ENCODE results near the gene ZNF326. TPM values are rescaled to one million over a fixed set of nuclear protein-coding genes. Genes with fewer than 3 reads are reported as not detected.

ZNF326 gene
- total RNA-seq, 1 experiment from 2014 or later = 60.1 TPM

DNA sequence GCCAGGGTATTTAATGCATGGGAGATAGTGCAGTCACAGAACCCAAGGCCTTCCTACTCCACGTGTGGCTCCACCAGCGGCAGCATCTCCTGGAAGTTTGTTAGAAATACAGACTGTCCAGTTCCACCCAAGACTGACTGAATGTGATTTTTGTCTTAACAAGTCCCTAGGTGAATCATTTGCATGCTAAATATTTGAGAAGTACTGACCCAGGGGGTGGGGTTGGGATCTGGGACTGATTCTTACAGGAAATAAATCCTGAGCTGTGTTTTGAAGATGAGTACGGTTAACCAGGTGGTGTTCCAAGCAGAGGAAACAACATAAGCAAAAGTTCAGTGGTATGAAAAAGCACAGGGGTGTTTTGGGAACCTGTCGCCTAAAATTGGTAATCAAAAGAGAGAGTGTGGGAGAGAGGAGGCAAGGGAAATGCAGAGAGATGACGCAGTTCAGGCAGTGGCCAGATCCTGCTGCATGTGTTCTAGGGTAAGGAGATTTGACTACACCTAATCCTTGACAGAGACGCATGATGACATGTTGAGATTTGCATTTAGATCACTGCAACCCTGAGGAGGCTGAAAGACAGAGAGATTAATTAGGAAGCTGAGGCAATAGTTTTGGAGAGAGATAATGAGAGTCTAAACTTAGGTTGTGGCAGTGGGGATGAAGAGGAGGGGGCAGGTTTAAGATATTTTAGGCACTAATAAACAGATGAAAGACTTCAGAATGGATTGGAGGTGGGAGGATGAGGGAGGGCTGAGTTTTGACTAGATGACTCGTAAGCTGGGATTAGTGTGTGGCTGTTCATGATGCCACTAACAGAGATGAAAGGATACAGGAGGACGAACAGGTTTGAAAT, 3.7 kb upstream of the ZNF326 start:
- H3K27me3 ChIP-seq (replicated peaks; ENCODE audit: insufficient read depth, low read depth, low read length, poor library complexity) = no peaks in the 10 kb centered on the region
- CTCF ChIA-PET = no interaction called here
- H3K9me3 ChIP-seq (ENCODE audit: low read depth, low read length, poor library complexity, severe bottlenecking) = no peaks in the 10 kb centered on the region
- no peak overlapping the region for H3K4me3 ChIP-seq (ENCODE audit: low read depth, low read length, poor library complexity, severe bottlenecking)
- DNase-seq (ENCODE audit: low spot score) = peak; percentile 21
- H3K4me1 ChIP-seq (ENCODE audit: insufficient read depth, low read length, poor library complexity, severe bottlenecking) = peaks cover 33% of the 10 kb centered on the region
- BruUV-seq (replicated peaks) = no TSS peak
- TF ChIP-seq, protein P1, sequence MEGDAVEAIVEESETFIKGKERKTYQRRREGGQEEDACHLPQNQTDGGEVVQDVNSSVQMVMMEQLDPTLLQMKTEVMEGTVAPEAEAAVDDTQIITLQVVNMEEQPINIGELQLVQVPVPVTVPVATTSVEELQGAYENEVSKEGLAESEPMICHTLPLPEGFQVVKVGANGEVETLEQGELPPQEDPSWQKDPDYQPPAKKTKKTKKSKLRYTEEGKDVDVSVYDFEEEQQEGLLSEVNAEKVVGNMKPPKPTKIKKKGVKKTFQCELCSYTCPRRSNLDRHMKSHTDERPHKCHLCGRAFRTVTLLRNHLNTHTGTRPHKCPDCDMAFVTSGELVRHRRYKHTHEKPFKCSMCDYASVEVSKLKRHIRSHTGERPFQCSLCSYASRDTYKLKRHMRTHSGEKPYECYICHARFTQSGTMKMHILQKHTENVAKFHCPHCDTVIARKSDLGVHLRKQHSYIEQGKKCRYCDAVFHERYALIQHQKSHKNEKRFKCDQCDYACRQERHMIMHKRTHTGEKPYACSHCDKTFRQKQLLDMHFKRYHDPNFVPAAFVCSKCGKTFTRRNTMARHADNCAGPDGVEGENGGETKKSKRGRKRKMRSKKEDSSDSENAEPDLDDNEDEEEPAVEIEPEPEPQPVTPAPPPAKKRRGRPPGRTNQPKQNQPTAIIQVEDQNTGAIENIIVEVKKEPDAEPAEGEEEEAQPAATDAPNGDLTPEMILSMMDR (conservative IDR thresholded peaks at IDR 0.05; ENCODE audit: low read depth, low read length) = no peak
- TF ChIP-seq EZH2 (IDR thresholded peaks at IDR 0.05; ENCODE audit: borderline replicate concordance, low read depth, low read length, poor library complexity, severe bottlenecking) = no peak
- intact Hi-C loops (cut with micrococcal nuclease; ENCODE audit: unreplicated experiment) = loop anchor here (10.0 kb wide), 1 partner anchor 466 kb away; the partner anchor contains the start of gene LRRC8B
- POLR2A ChIA-PET (ENCODE audit: low non-redundant PET) = no interaction called here
- H3K27ac ChIP-seq (ENCODE audit: low read depth, low read length, poor library complexity, severe bottlenecking) = no peak overlapping the region
- H3K36me3 ChIP-seq (ENCODE audit: insufficient read depth, low read length, poor library complexity, severe bottlenecking) = no peaks in the 10 kb centered on the region

DNA sequence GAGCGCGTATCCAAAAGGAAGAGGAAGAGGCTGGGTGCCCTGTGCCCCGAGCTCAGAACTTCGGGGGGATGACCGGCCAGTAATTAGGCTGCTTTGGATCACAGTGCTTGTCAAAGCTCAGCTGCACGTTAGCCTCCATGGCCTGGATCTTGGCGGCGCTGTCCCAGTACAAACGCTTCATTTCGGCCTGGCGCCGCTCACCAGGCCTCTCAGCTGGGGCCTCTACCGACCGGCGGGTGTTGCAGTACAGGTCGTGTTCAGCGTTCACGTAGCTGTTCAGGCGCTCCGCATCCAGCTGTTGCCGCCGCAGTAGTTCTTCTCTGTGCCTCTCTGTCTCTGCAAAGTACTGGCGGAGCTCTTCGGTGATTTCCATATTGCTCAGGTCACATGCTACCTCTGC, 1.4 kb upstream of the ZNF326 start:
- intact Hi-C loops (cut with micrococcal nuclease; ENCODE audit: unreplicated experiment) = loop anchor here (10.0 kb wide), 1 partner anchor 469 kb away; the partner anchor contains the start of gene LRRC8B
- ChIA-PET CTCF (no interaction called here), POLR2A (ENCODE audit: low non-redundant PET) (no interaction called here)
- no peaks in the 10 kb centered on the region for H3K9me3 ChIP-seq (ENCODE audit: low read depth, low read length, poor library complexity, severe bottlenecking)
- peaks cover 42% of the 10 kb centered on the region for H3K4me1 ChIP-seq (ENCODE audit: insufficient read depth, low read length, poor library complexity, severe bottlenecking)
- H3K36me3 ChIP-seq (ENCODE audit: insufficient read depth, low read length, poor library complexity, severe bottlenecking) = peaks cover 3% of the 10 kb centered on the region
- no peak overlapping the region for H3K27ac ChIP-seq (ENCODE audit: low read depth, low read length, poor library complexity, severe bottlenecking)
- BruUV-seq (replicated peaks) = no TSS peak
- no peaks in the 10 kb centered on the region for H3K27me3 ChIP-seq (replicated peaks; ENCODE audit: insufficient read depth, low read depth, low read length, poor library complexity)
- no peak for DNase-seq (ENCODE audit: low spot score)
- H3K4me3 ChIP-seq (ENCODE audit: low read depth, low read length, poor library complexity, severe bottlenecking) = no peak overlapping the region
- TF ChIP-seq, protein P1 (conservative IDR thresholded peaks at IDR 0.05; ENCODE audit: low read depth, low read length) = no peak
- no peak for TF ChIP-seq EZH2 (IDR thresholded peaks at IDR 0.05; ENCODE audit: borderline replicate concordance, low read depth, low read length, poor library complexity, severe bottlenecking)

DNA sequence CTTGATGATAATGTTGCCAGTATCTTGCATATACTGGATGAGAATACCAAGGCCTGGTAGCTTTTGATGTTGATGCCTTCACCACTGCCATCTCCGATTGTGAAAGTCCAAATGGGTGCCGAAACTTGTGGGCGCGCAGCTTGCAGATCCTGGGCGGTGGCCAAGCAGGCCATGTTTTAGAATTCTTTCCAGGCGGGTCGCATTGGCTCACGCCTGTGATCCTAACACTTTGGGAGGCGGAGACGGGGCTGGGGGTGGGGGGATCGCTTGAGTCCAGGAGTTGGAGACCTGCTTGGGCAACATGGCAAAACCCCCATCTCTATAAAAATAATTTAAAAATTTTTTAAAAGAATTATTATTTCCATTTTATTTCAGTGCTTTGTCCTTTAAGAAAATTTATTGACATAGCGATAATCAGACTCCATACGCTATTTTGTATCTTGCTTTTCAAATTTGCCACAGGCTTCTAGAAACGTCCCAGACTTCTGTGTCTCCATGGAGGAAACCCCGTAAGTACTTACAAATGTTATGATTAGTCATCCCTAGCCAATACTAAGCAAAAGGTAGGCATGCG, 592 bp upstream of the ZNF326 start:
- Histone ChIP-seq H3K27me3 (replicated peaks; ENCODE audit: insufficient read depth, low read depth, low read length, poor library complexity) (no peaks in the 10 kb centered on the region), H3K4me1 (ENCODE audit: insufficient read depth, low read length, poor library complexity, severe bottlenecking) (peaks cover 49% of the 10 kb centered on the region), H3K27ac (ENCODE audit: low read depth, low read length, poor library complexity, severe bottlenecking) (peak overlapping the region; percentile 96), H3K36me3 (ENCODE audit: insufficient read depth, low read length, poor library complexity, severe bottlenecking) (peaks cover 8% of the 10 kb centered on the region), H3K4me3 (ENCODE audit: low read depth, low read length, poor library complexity, severe bottlenecking) (peak overlapping the region; percentile 73), H3K9me3 (ENCODE audit: low read depth, low read length, poor library complexity, severe bottlenecking) (no peaks in the 10 kb centered on the region)
- TF ChIP-seq, protein P1 (conservative IDR thresholded peaks at IDR 0.05; ENCODE audit: low read depth, low read length) = no peak
- TF ChIP-seq EZH2 (IDR thresholded peaks at IDR 0.05; ENCODE audit: borderline replicate concordance, low read depth, low read length, poor library complexity, severe bottlenecking) = no peak
- BruUV-seq (replicated peaks) = TSS peak; percentile 94
- POLR2A ChIA-PET (ENCODE audit: low non-redundant PET) = no interaction called here
- CTCF ChIA-PET = no interaction called here
- intact Hi-C loops (cut with micrococcal nuclease; ENCODE audit: unreplicated experiment) = loop anchor here (10.0 kb wide), 1 partner anchor 470 kb away; the partner anchor contains the start of gene LRRC8B
- DNase-seq (ENCODE audit: low spot score) = no peak
